CD4-positive, alpha-beta T cell treated with Interleukin-4 for 1 hour (primary cell): ENCODE results near the gene SMTNL2.

Source experiments
- DNase-seq, 2 donors: peaks; one replicate each; pipeline ENCODE4 v3.0.0-alpha.2; 2020 to 2022

The SMTNL2 gene

DNA sequence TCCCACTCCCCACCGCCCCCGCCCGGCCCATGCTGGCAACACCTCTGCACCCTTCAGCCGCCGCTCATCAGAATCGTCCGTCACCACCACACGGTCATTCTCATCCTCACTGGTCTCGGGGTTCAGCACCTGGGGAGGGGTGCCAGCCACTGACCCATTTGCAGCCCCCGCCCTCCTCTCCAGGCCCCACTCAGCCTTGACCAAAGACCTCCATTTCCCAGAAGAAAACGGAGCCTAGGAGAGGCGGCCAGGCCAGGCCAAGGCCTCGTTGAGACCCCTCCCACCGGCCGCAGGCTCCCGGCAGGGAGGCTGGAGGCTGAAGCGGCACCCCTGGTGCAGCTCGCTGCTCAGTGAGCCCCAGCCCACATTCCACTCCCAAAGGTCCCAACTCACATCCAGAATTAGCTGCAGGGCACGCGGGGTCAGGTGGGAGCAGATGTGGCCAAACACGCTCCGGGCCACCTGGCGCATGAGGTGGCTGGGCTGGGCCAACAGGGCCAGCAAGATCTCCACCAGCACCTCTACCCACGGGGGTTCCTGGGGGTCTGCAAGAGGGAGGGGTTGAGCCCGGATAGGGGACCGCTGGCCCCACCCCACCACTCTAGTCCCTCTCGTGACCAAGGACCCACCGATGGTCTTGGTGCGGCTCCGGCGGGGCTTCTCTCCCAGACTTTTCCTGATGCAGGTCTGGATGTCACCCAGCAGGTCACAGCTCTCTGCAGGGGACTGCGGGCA is 38.9 kb upstream of the SMTNL2 start:
- DNase-seq: no peak

GRCh38 chr17:4547118-4547906 is 37.0 kb upstream of the SMTNL2 start:
- DNase-seq: no peak

DNA sequence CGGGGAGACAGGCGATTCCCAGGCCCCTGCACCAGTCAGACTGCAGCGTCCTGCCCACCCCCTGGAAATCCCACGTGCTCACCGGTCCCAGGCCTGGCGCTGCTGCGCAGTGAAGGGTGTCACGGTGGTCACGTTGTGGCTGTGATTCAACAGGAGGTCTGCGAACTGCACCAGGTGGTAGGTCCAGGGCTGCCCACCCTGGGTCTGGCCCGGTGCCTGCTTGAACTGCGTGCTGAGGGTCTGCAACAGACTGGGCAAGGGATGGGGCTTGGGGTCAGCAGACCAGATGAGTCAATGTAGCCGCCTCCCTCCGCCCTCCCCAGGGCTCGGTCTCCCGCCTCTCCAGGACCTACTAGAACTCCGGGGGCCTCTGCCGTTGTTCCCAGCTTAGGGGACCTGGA is 36.3 kb upstream of the SMTNL2 start:
- no peak for DNase-seq

GRCh38 chr17:4548721-4549531 is 35.4 kb upstream of the SMTNL2 start:
- DNase-seq: no peak

GRCh38 chr17:4549781-4550533 is 34.4 kb upstream of the SMTNL2 start:
- DNase-seq: no peak

DNA sequence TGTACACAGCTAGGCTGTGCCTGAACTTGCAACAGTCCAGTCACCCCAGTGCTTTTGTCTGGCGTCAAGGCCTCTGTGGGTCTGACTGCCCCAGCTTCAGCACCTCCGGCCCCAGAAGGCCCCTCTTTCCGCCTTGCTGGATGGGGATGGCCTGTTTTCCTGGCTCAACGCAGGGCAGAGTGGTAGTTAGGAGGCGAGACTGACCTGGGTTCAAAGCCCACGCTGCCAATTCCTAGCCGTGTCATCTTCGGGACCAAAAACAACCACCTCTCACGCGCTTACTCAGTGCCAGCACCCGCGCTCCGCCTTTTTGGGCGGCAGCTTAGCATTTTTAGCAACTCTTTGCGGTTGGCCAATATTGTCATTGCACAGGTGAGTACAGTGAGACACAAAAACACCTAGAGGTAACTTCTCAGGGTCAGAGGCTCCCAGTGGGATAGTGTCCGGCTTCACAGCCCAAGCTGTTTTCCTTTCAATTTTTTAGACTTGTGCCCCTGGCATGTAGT is 33.7 kb upstream of the SMTNL2 start:
- DNase-seq: no peak

DNA sequence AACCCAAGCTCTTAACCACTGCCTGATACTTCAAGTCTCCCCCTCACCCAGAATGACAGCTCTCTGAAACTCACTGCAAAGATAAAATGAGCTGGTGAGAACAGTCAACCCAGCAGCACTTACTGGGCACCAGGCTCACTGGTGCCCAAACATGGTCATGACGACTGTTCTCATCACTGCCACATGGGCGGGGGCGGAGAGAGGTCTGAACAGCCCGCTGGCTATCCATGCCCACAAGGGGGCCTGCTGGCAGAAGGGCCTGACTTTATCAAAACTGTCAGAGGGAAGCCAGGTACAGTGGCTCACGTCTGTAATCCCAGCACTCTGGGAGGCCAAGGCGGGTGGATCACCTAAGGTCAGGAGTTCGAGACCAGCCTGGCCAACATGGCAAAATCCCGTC is 33.2 kb upstream of the SMTNL2 start:
- DNase-seq: no peak

DNA sequence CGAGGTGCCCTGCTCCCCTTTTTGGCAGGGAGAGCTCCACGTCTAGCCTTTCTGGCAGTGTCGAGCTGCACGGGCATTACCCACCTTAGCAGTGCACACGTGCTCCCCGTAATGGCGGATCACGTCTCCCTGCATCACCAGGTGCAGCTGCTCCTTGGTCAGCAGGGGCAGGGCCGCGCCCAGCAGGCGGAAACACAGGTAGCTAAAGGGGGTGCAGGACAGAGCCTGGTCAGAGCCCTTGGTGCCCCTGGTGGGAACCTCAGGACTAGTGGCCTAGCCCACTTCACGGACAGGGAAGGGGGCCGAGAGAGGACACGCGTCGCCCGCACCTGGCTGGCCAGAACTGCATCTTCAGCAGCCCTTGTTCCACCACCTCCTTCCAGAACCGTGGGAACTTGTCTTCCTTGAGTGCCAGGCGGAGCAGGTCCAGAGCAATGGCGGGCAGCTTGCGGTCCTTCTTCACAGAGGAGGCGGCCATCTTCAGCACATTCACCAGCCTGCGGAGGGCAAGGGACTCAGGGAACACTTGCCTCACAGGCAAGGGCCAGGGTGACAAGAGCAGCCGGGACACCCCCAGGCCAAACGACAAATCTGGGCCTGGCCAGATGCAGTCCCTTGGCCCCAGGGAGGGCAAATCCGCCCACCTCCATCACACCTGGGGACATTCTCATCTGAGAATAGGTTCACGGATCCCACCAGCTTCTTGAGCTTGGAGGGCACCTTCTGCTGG is 32.4 kb upstream of the SMTNL2 start:
- no peak for DNase-seq

DNA sequence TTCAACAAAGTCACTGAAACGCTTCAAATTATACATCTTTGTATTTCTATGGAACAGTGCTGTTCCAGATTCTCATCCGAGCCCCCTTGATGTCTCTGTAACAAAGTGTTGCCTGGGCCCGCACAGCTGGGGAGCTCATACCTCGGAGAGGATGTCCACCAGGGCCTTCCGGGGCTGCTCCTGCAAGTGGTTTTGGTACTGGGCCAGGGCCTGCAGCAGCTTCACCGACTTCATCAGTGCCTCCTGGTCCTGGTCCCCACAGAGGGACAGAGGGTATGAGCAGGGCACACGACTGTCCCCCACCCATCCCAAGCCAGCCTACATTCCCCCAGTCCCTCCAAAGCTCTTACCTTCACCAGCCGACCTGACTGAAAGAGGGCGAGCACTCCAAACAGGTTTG is 30.7 kb upstream of the SMTNL2 start:
- DNase-seq: no peak

DNA sequence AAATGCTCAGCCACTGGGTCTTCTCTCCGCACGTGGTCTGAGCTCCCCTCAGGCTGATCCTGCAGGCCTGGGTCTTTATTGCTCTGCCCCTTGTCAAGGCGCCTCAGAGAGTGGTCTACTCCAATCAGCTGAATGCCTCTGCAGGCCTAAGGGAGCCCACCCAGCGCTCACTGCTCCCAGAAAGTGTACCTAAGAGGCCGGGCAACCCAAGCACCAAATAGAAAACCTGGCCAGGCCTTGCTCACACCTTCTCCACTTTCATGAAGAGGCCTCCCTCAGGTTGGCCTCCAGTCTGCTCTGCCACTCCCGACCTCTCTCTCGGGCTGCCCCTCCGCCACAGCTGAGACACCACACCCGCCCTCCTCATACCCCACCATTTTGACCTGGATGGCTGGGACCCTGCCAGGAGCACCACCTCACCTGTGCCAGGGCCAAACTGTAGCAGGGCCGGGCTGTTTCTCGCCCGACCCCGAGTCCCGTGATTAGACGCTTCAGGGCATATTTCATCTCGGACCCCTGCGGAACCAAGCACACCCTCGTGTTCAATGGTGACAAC is 29.8 kb upstream of the SMTNL2 start:
- DNase-seq: no peak

- peak; percentile 96 for DNase-seq
Observed at GRCh38 chr17:4554997-4555799, 29.1 kb upstream of the SMTNL2 start, which contains the start of gene MYBBP1A. MYBBP1A (minus strand) TSS chr17:4555384; CDS start chr17:4555324, 60 bp downstream.

- DNase-seq: no peak
Observed at GRCh38 chr17:4555873-4556759, 28.2 kb upstream of the SMTNL2 start.

- no peak for DNase-seq
Observed at GRCh38 chr17:4556996-4557395, 27.3 kb upstream of the SMTNL2 start.

- no peak for DNase-seq
Observed at GRCh38 chr17:4557626-4558346, 26.5 kb upstream of the SMTNL2 start.

DNA sequence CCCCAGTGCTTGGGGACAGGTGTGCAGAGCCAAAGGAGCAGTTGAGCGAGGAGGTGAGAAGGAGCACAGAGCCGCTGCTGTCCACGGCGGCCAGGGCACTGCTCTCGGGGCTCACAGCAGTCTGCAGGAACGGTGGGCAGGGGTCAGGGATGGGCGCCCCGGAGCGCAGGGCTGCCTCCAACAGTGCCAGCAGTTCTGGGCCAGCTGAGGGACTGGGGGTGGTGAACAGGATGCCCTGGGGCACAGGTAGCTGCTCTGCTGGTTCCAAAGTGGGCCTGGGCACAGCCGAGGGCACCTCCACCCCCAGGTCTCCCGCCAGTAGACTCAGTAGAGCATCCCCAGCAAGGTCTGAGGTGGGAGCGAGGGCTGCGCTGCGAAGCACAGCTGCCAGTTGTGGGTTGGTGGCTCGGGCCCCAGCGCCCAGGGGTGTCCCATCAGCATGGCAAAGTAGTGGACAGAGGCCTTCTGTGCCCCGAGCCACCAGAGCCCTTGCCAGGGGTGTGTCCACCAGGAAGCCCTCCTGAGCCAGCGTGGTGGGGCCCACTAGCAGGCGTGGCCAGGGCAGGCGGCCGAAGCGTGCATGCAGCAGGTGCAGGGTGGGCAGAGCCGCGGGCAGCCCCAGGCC is 25.9 kb upstream of the SMTNL2 start:
- no peak for DNase-seq

GRCh38 chr17:4559139-4559791 is 25.1 kb upstream of the SMTNL2 start:
- DNase-seq: no peak

DNA sequence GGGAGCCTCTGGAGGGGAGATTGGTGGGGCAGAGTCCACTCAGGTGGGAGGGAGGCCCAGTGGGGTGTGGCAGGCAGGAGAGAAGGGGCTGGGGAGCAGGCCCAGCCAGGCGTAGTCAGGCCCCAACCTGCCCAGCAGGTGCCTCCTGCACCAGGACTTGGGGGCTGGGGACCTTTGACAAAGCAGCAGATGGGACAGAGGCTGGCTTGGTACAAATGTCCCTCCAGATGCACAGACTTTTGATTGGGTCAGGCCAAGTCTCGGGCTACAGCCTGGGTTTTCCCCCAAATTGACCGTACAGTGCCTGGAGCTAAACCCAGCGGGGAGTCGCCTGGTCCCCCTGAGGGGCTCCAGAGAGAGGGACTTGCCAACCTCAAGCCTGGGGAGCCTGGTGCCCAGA is 24.4 kb upstream of the SMTNL2 start:
- DNase-seq: no peak

- DNase-seq: no peak
Observed at GRCh38 chr17:4560421-4560820, 23.9 kb upstream of the SMTNL2 start, which contains the start of gene GGT6. GGT6 (minus strand) TSS chr17:4560577; CDS start chr17:4560521, 56 bp downstream.
